Measurements from ENCODE around the gene ILKAP. TPM values are rescaled to one million over a fixed set of nuclear protein-coding genes. Genes with fewer than 3 reads are reported as not detected.

The ILKAP gene
- total RNA-seq, 1 donor from 2014 or later = 63.2 TPM

- H3K36me3 Mint-ChIP-seq (ENCODE audit: low read depth) = no peaks in the 10 kb centered on the region
- H3K27me3 Mint-ChIP-seq (ENCODE audit: low read depth) = no peaks in the 10 kb centered on the region
- no peaks in the 10 kb centered on the region for H3K4me1 Mint-ChIP-seq
- DNase-seq (ENCODE audit: low read depth, low spot score) = no peak
- TF ChIP-seq CTCF (conservative IDR thresholded peaks at IDR 0.05) = no peak
- no peaks in the 10 kb centered on the region for H3K9me3 Mint-ChIP-seq
- H3K4me3 Mint-ChIP-seq = no peak overlapping the region
- H3K27ac Mint-ChIP-seq (ENCODE audit: unreplicated experiment) = no peak overlapping the region
Observed at GRCh38 chr2:238134393-238134785, 69.1 kb downstream of the ILKAP start.

- H3K9me3 Mint-ChIP-seq = no peaks in the 10 kb centered on the region
- H3K27ac Mint-ChIP-seq (ENCODE audit: unreplicated experiment) = no peak overlapping the region
- no peak for DNase-seq (ENCODE audit: low read depth, low spot score)
Observed at GRCh38 chr2:238133499-238134392, 69.7 kb downstream of the ILKAP start.

GRCh38 chr2:238132463-238133450 lies 70.7 kb downstream of the ILKAP start:
- no peaks in the 10 kb centered on the region for H3K9me3 Mint-ChIP-seq
- no peak overlapping the region for H3K27ac Mint-ChIP-seq (ENCODE audit: unreplicated experiment)
- no peak for DNase-seq (ENCODE audit: low read depth, low spot score)
- H3K27me3 Mint-ChIP-seq (ENCODE audit: low read depth) = no peaks in the 10 kb centered on the region
- no peak for TF ChIP-seq CTCF (conservative IDR thresholded peaks at IDR 0.05)
- no peaks in the 10 kb centered on the region for H3K4me1 Mint-ChIP-seq
- no peaks in the 10 kb centered on the region for H3K36me3 Mint-ChIP-seq (ENCODE audit: low read depth)
- no peak overlapping the region for H3K4me3 Mint-ChIP-seq

More at GRCh38 chr2:238133499-238134392, 69.7 kb downstream of the ILKAP start:
- TF ChIP-seq CTCF (conservative IDR thresholded peaks at IDR 0.05) = no peak
- H3K36me3 Mint-ChIP-seq (ENCODE audit: low read depth) = no peaks in the 10 kb centered on the region
- no peak overlapping the region for H3K4me3 Mint-ChIP-seq
- H3K27me3 Mint-ChIP-seq (ENCODE audit: low read depth) = no peaks in the 10 kb centered on the region
- no peaks in the 10 kb centered on the region for H3K4me1 Mint-ChIP-seq

- no peak overlapping the region for H3K27ac Mint-ChIP-seq (ENCODE audit: unreplicated experiment)
Observed at GRCh38 chr2:238131761-238132462, 71.6 kb downstream of the ILKAP start.

More at GRCh38 chr2:238131761-238132462, 71.6 kb downstream of the ILKAP start:
- no peaks in the 10 kb centered on the region for H3K36me3 Mint-ChIP-seq (ENCODE audit: low read depth)
- H3K4me1 Mint-ChIP-seq = no peaks in the 10 kb centered on the region
- no peak for TF ChIP-seq CTCF (conservative IDR thresholded peaks at IDR 0.05)
- no peak for DNase-seq (ENCODE audit: low read depth, low spot score)
- no peaks in the 10 kb centered on the region for H3K27me3 Mint-ChIP-seq (ENCODE audit: low read depth)
- no peaks in the 10 kb centered on the region for H3K9me3 Mint-ChIP-seq
- no peak overlapping the region for H3K4me3 Mint-ChIP-seq
